ENCODE data around the gene PLXNC1. TPM values are rescaled to one million over a fixed set of nuclear protein-coding genes. Genes with fewer than 3 reads are reported as not detected.

The PLXNC1 gene
- total and polyA plus RNA-seq, 2 donors (not counting 1 experiment from before 2014, with no cell fraction given) = 15.1 to 86.9 TPM

- Histone ChIP-seq H3K27ac (ENCODE audit: insufficient read depth, low read length) (no peak overlapping the region), H3K4me1 (ENCODE audit: control insufficient read depth, extremely low read depth, insufficient read depth, low read length) (no peaks in the 10 kb centered on the region), H3K4me3 (replicated peaks in 1 of 4; ENCODE audit: control extremely low read depth in 1 of 4, insufficient read depth in 1 of 4, low read depth in 3 of 4, low read length in 4 of 4) (no peak overlapping the region), H2AFZ (ENCODE audit: low read length) (no peak overlapping the region), H3K36me3 (ENCODE audit: control insufficient read depth, insufficient read depth, low read length) (no peaks in the 10 kb centered on the region), H3K9me3 (ENCODE audit: control insufficient read depth, insufficient read depth, low read depth, low read length) (no peaks in the 10 kb centered on the region), H3K4me2 (ENCODE audit: extremely low read depth, insufficient read depth, low read length) (no peak overlapping the region), H3K27me3 (ENCODE audit: control insufficient read depth, insufficient read depth, low read length) (no peaks in the 10 kb centered on the region), H4K20me1 (ENCODE audit: control insufficient read depth, extremely low read depth, insufficient read depth, low read length) (no peaks in the 10 kb centered on the region), H3K9ac (ENCODE audit: insufficient read depth, low read length) (no peak overlapping the region), H3K79me2 (ENCODE audit: control insufficient read depth, insufficient read depth, low read length) (no peaks in the 10 kb centered on the region)
- TF ChIP-seq EZH2 (IDR thresholded peaks at IDR 0.05; ENCODE audit: low read length, missing control alignments) (no peak), CTCF (conservative IDR thresholded peaks at IDR 0.05 in 1 of 2, IDR thresholded peaks at IDR 0.05 in 1 of 2; ENCODE audit: low read depth in 1 of 2, low read length in 2 of 2) (no peak)
- DNase-seq (ENCODE audit: low read depth in 2 of 2) = no peak
Measured at GRCh38 chr12:94229902-94230301, 81.5 kb downstream of the PLXNC1 start.

- Histone ChIP-seq H2AFZ (ENCODE audit: low read length) (no peak overlapping the region), H3K9me3 (ENCODE audit: control insufficient read depth, insufficient read depth, low read depth, low read length) (no peaks in the 10 kb centered on the region), H3K36me3 (ENCODE audit: control insufficient read depth, insufficient read depth, low read length) (no peaks in the 10 kb centered on the region), H3K4me2 (ENCODE audit: extremely low read depth, insufficient read depth, low read length) (no peak overlapping the region), H3K27me3 (ENCODE audit: control insufficient read depth, insufficient read depth, low read length) (no peaks in the 10 kb centered on the region), H3K27ac (ENCODE audit: insufficient read depth, low read length) (no peak overlapping the region), H3K4me1 (ENCODE audit: control insufficient read depth, extremely low read depth, insufficient read depth, low read length) (no peaks in the 10 kb centered on the region), H4K20me1 (ENCODE audit: control insufficient read depth, extremely low read depth, insufficient read depth, low read length) (no peaks in the 10 kb centered on the region), H3K79me2 (ENCODE audit: control insufficient read depth, insufficient read depth, low read length) (no peaks in the 10 kb centered on the region), H3K4me3 (replicated peaks in 1 of 4; ENCODE audit: control extremely low read depth in 1 of 4, insufficient read depth in 1 of 4, low read depth in 3 of 4, low read length in 4 of 4) (no peak overlapping the region), H3K9ac (ENCODE audit: insufficient read depth, low read length) (no peak overlapping the region)
- peak in 1 of 2 donors; percentile 3 for DNase-seq (ENCODE audit: low read depth in 2 of 2)
- no peak for TF ChIP-seq CTCF (conservative IDR thresholded peaks at IDR 0.05 in 1 of 2, IDR thresholded peaks at IDR 0.05 in 1 of 2; ENCODE audit: low read depth in 1 of 2, low read length in 2 of 2)
- no peak for TF ChIP-seq EZH2 (IDR thresholded peaks at IDR 0.05; ENCODE audit: low read length, missing control alignments)
Measured at GRCh38 chr12:94230357-94230905, 82.1 kb downstream of the PLXNC1 start.

- no peaks in the 10 kb centered on the region for H4K20me1 ChIP-seq (ENCODE audit: control insufficient read depth, extremely low read depth, insufficient read depth, low read length)
- DNase-seq (ENCODE audit: low read depth in 2 of 2) = no peak
- no peaks in the 10 kb centered on the region for H3K27me3 ChIP-seq (ENCODE audit: control insufficient read depth, insufficient read depth, low read length)
- no peak overlapping the region for H3K4me3 ChIP-seq (replicated peaks in 1 of 4; ENCODE audit: control extremely low read depth in 1 of 4, insufficient read depth in 1 of 4, low read depth in 3 of 4, low read length in 4 of 4)
- H3K9me3 ChIP-seq (ENCODE audit: control insufficient read depth, insufficient read depth, low read depth, low read length) = no peaks in the 10 kb centered on the region
- no peak overlapping the region for H3K9ac ChIP-seq (ENCODE audit: insufficient read depth, low read length)
- no peaks in the 10 kb centered on the region for H3K4me1 ChIP-seq (ENCODE audit: control insufficient read depth, extremely low read depth, insufficient read depth, low read length)
- H3K4me2 ChIP-seq (ENCODE audit: extremely low read depth, insufficient read depth, low read length) = no peak overlapping the region
- H3K27ac ChIP-seq (ENCODE audit: insufficient read depth, low read length) = no peak overlapping the region
- no peak overlapping the region for H2AFZ ChIP-seq (ENCODE audit: low read length)
- no peaks in the 10 kb centered on the region for H3K79me2 ChIP-seq (ENCODE audit: control insufficient read depth, insufficient read depth, low read length)
- TF ChIP-seq EZH2 (IDR thresholded peaks at IDR 0.05; ENCODE audit: low read length, missing control alignments) = no peak
- no peak for TF ChIP-seq CTCF (conservative IDR thresholded peaks at IDR 0.05 in 1 of 2, IDR thresholded peaks at IDR 0.05 in 1 of 2; ENCODE audit: low read depth in 1 of 2, low read length in 2 of 2)
- no peaks in the 10 kb centered on the region for H3K36me3 ChIP-seq (ENCODE audit: control insufficient read depth, insufficient read depth, low read length)
Measured at GRCh38 chr12:94231709-94232108, 83.3 kb downstream of the PLXNC1 start.

Data from fibroblast of lung (primary cell).